Neural progenitor cell (in vitro differentiated cells): ENCODE measurements around the gene METTL8. TPM values are rescaled to one million over a fixed set of nuclear protein-coding genes. Genes with fewer than 3 reads are reported as not detected.

Experiments
- DNase-seq: peaks from one replicate; pipeline ENCODE4 v3.0.0-alpha.2; 2016; ENCODE audit warnings: low spot score
- H2AFZ ChIP-seq: fragments of 200-600 bp; sonication (generic); replicated peaks from 2 replicates; pipeline ENCODE4 v1.6.1; 2016; ENCODE audit warnings: antibody characterized with exemption
- H3F3A ChIP-seq: fragments of 200-600 bp; sonication (generic); 2 replicates; pipeline ENCODE4 v1.6.1; 2016; ENCODE audit warnings: antibody characterized with exemption, low read depth
- H3K27ac ChIP-seq: fragments of 200-600 bp; sonication (generic); 2 replicates; pipeline ENCODE4 v1.5.1; 2016; ENCODE audit warnings: mild to moderate bottlenecking
- H3K27me3 ChIP-seq: fragments of 200-600 bp; sonication (generic); 2 replicates; pipeline ENCODE4 v1.6.1; 2016; ENCODE audit warnings: mild to moderate bottlenecking, moderate library complexity
- H3K36me3 ChIP-seq: fragments of 200-600 bp; sonication (generic); 2 replicates; pipeline ENCODE4 v1.5.1; 2016
- H3K4me1 ChIP-seq: fragments of 200-600 bp; sonication (generic); 2 replicates; pipeline ENCODE4 v1.6.1; 2016; ENCODE audit warnings: mixed run types
- H3K4me2 ChIP-seq: fragments of 200-600 bp; sonication (generic); 2 replicates; pipeline ENCODE4 v1.6.1; 2016
- H3K4me3 ChIP-seq: fragments of 200-600 bp; sonication (generic); 2 replicates; pipeline ENCODE4 v1.5.1; 2016
- H3K79me2 ChIP-seq: fragments of 200-600 bp; sonication (generic); 2 replicates; pipeline ENCODE4 v1.6.1; 2016; ENCODE audit warnings: low read depth
- H3K9ac ChIP-seq: fragments of 200-600 bp; sonication (generic); 2 replicates; pipeline ENCODE4 v1.6.1; 2016
- H3K9me3 ChIP-seq: fragments of 200-600 bp; sonication (generic); 2 replicates; pipeline ENCODE4 v1.5.1; 2016; ENCODE audit warnings: low read depth
- H4K20me1 ChIP-seq: fragments of 200-600 bp; sonication (generic); 2 replicates; pipeline ENCODE4 v1.6.1; 2016; ENCODE audit warnings: low read depth
- H3K27ac Mint-ChIP-seq: 3 replicates; pipeline ENCODE4 v1.8.0; 2021; ENCODE audit warnings: mixed read lengths
- H3K27me3 Mint-ChIP-seq: 2 replicates; pipeline ENCODE4 v1.8.0; 2022; ENCODE audit warnings: low read depth, mild to moderate bottlenecking, inconsistent platforms, moderate library complexity, mixed read lengths; ENCODE audit not compliant: insufficient read depth
- H3K36me3 Mint-ChIP-seq: 3 replicates; pipeline ENCODE4 v1.8.0; 2021; ENCODE audit warnings: mixed read lengths
- H3K4me1 Mint-ChIP-seq: 3 replicates; pipeline ENCODE4 v1.8.0; 2021; ENCODE audit warnings: mixed read lengths
- H3K4me3 Mint-ChIP-seq: 3 replicates; pipeline ENCODE4 v1.8.0; 2021; ENCODE audit warnings: mild to moderate bottlenecking, moderate library complexity, mixed read lengths
- H3K9me3 Mint-ChIP-seq: 3 replicates; pipeline ENCODE4 v1.8.0; 2020; ENCODE audit warnings: mixed read lengths
- CTCF ChIP-seq: fragments of 200-600 bp; sonication (generic); IDR thresholded peaks from 2 replicates; pipeline ENCODE4 v1.5.1; 2017; ENCODE audit warnings: antibody characterized with exemption, mild to moderate bottlenecking
- EZH2 ChIP-seq: fragments of 200-600 bp; sonication (generic); IDR thresholded peaks from 2 replicates; pipeline ENCODE4 v1.6.1; 2017; ENCODE audit warnings: antibody characterized with exemption, mild to moderate bottlenecking, moderate library complexity
- EZH2phosphoT487 ChIP-seq: fragments of 200-600 bp; sonication (generic); IDR thresholded peaks from 2 replicates; pipeline ENCODE4 v1.6.1; 2017; ENCODE audit warnings: antibody characterized with exemption
- total RNA-seq: library from RNA; depleted of rRNA; stranded (reverse); fragments of >200 nt; gene quantifications from 2 replicates; pipeline ENCODE4 v1.2.3, GENCODE V29; 2015; ENCODE audit warnings: low replicate concordance

The METTL8 gene
- total RNA-seq, 1 donor from 2014 or later, result 29.2 TPM

DNA sequence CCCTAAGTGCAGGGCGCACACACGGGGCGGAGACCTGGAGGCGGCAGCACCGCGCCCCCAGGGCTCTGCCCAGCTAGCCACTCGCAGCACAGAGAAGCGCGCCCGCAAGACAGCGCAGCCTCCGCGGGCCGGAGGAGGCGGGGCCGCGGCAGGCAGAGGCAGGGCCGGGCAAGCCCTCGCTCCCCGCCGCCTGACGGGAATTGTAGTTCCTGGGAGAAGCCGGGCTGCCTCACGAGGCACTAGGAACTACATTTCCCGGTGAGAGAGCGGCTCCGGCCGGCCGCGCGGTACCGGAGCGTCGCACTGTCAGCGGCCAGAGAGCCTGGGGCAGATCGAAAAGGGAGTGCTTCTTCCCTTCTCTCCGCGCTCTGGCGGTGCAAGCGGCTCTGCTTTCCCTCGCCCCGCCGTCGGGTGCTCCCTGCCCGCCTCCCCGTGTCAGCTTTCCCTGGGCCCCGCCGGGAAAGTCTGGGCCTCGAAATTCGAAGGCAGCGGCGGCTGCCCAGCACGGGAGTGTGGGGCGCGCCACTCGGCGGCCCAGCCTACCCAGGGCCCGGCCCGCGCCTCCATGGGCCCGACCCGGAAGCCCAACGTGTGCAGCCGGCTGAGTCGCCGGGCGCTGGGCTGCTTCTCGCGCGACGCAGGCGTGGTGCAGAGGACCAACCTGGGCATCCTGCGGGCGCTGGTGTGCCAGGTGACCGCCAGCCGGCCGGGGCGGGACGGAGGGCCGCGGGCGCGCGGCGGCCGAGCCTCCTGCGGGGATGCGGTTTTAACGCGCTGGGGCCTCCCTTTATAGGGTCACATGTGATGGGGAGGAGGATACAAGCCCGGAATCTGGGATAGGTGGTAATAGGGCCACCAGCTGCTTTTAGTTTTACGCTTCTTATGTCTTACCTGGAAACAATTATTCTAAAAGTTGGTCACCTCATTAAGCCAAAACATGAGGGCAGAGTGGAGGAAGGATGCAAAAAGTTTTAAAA, 511 bp upstream of the METTL8 start, which contains the start of gene DCAF17:
DCAF17 (plus strand) TSS at position 214 of the 977 bp plus-strand sequence; CDS start at position 566, 352 bp downstream.
- Histone ChIP-seq H3F3A (peaks cover 24% of the 10 kb centered on the region), H3K79me2 (peaks cover 83% of the 10 kb centered on the region), H3K9me3 (no peaks in the 10 kb centered on the region), H4K20me1 (no peaks in the 10 kb centered on the region), H3K27me3 (no peaks in the 10 kb centered on the region), H3K27ac (peak within 1 kb of the TSS; percentile 89), H3K4me2 (peak within 1 kb of the TSS; percentile 81), H3K36me3 (peaks cover 19% of the 10 kb centered on the region), H3K4me1 (peaks cover 29% of the 10 kb centered on the region), H2AFZ (peak within 1 kb of the TSS; percentile 83), H3K4me3 (peak within 1 kb of the TSS; percentile 68), H3K9ac (peak within 1 kb of the TSS; percentile 45)
- no peak for TF ChIP-seq CTCF
- TF ChIP-seq EZH2phosphoT487, result no peak
- TF ChIP-seq EZH2, result peak; percentile 61
- no peaks in the 10 kb centered on the region for H3K9me3 Mint-ChIP-seq
- no peaks in the 10 kb centered on the region for H3K27me3 Mint-ChIP-seq
- peaks cover 30% of the 10 kb centered on the region for H3K36me3 Mint-ChIP-seq
- peaks cover 23% of the 10 kb centered on the region for H3K4me1 Mint-ChIP-seq
- DNase-seq, result peak; percentile 99
- H3K4me3 Mint-ChIP-seq, result peak within 1 kb of the TSS; percentile 93
- peak within 1 kb of the TSS; percentile 52 for H3K27ac Mint-ChIP-seq

DNA sequence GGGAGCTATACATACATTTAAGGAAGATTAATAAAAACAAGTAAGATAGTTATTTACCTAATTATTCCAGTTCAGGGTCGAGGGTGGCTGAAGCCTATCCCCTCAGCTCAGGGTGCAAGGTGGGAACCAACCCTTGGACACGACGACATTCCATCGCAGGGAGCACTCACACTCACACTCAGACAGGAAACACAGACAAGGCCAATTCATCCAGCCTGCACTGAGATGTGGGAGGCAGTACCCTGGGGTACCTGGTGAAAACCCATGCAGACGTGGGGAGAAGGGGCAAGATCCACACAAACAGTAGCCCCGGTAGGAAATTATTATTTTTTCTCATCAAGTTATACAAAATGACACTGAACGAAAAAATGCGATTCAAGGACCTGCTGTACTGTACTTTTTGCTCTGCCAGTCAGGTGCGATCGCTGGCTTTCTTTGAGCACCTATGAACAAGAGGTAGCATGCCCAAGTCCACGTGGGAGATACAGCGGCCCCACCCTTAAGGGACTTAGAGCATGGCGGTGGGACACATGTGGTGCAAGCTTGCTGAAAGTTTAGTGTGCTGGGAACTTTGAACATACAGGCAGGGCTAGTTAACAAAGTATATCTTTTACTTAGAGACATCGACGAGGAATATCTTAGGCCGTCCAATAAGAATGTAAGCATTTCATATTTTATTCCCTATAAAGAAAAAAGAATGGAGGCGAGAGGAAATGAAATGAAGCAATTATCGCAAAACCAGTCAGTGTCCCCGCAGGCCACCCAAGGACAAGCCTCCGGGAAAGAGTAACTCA, 624 bp downstream of the METTL8 start:
- peak; percentile 56 for DNase-seq
- Mint-ChIP-seq H3K4me3 (peak overlapping the region; percentile 92), H3K9me3 (no peaks in the 10 kb centered on the region), H3K27me3 (no peaks in the 10 kb centered on the region), H3K36me3 (peaks cover 21% of the 10 kb centered on the region), H3K4me1 (peaks cover 23% of the 10 kb centered on the region), H3K27ac (peak overlapping the region; percentile 52)
- H3K27ac ChIP-seq, result peak overlapping the region; percentile 50
- no peaks in the 10 kb centered on the region for H4K20me1 ChIP-seq
- H3K36me3 ChIP-seq, result peaks cover 19% of the 10 kb centered on the region
- peaks cover 29% of the 10 kb centered on the region for H3K4me1 ChIP-seq
- peaks cover 87% of the 10 kb centered on the region for H3K79me2 ChIP-seq
- H3F3A ChIP-seq, result peaks cover 24% of the 10 kb centered on the region
- H3K4me2 ChIP-seq, result peak overlapping the region; percentile 78
- no peaks in the 10 kb centered on the region for H3K27me3 ChIP-seq
- TF ChIP-seq EZH2phosphoT487 (no peak), EZH2 (no peak), CTCF (no peak)
- H2AFZ ChIP-seq, result peak overlapping the region; percentile 69
- H3K9ac ChIP-seq, result no peak overlapping the region
- no peaks in the 10 kb centered on the region for H3K9me3 ChIP-seq
- peak overlapping the region; percentile 68 for H3K4me3 ChIP-seq

GRCh38 chr2:171432206-171432968, 1.4 kb downstream of the METTL8 start:
- H3K27me3 Mint-ChIP-seq, result no peaks in the 10 kb centered on the region
- Histone ChIP-seq H3K9ac (no peak overlapping the region), H3F3A (peaks cover 24% of the 10 kb centered on the region), H3K4me2 (peak overlapping the region; percentile 78), H3K4me1 (peaks cover 29% of the 10 kb centered on the region), H3K36me3 (peaks cover 12% of the 10 kb centered on the region), H3K79me2 (peaks cover 86% of the 10 kb centered on the region), H3K4me3 (peak overlapping the region; percentile 68), H3K9me3 (no peaks in the 10 kb centered on the region), H3K27ac (no peak overlapping the region), H3K27me3 (no peaks in the 10 kb centered on the region), H2AFZ (no peak overlapping the region), H4K20me1 (no peaks in the 10 kb centered on the region)
- no peak for DNase-seq
- TF ChIP-seq EZH2 (no peak), CTCF (no peak), EZH2phosphoT487 (no peak)
- H3K27ac Mint-ChIP-seq, result no peak overlapping the region
- H3K4me3 Mint-ChIP-seq, result peak overlapping the region; percentile 92
- no peaks in the 10 kb centered on the region for H3K9me3 Mint-ChIP-seq
- H3K36me3 Mint-ChIP-seq, result peaks cover 16% of the 10 kb centered on the region
- peaks cover 23% of the 10 kb centered on the region for H3K4me1 Mint-ChIP-seq
